HepG2 (cell line): ENCODE results near the gene SUSD3. TPM values are rescaled to one million over a fixed set of nuclear protein-coding genes. Genes with fewer than 3 reads are reported as not detected.

ENCODE experiments used
- ADNP ChIP-seq: sonication (generic); formaldehyde crosslinking; IDR thresholded peaks from 2 replicates; pipeline ENCODE4 v1.4.0; 2020; ENCODE audit warnings: missing genetic modification reagents
- GLI4 ChIP-seq: sonication (generic); formaldehyde crosslinking; IDR thresholded peaks from 2 replicates; pipeline ENCODE4 v1.5.1; 2020; ENCODE audit warnings: missing genetic modification reagents, mild to moderate bottlenecking, moderate library complexity, borderline replicate concordance
- HCFC1 ChIP-seq: fragments of 150-350 bp; IDR thresholded peaks from 2 replicates; pipeline ENCODE4 v1.6.1; 2014; ENCODE audit warnings: low read depth, low read length
- IKZF1 ChIP-seq: fragments of 450-650 bp; IDR thresholded peaks from 2 replicates; pipeline ENCODE4 v1.7.1; 2016
- IRX3 ChIP-seq: sonication (generic); formaldehyde crosslinking; IDR thresholded peaks from 2 replicates; pipeline ENCODE4 v1.8.1; 2023; ENCODE audit warnings: mild to moderate bottlenecking, low read depth, missing genetic modification reagents, borderline replicate concordance
- MED8 ChIP-seq: sonication (generic); formaldehyde crosslinking; IDR thresholded peaks from 2 replicates; pipeline ENCODE4 v1.8.1; 2023; ENCODE audit warnings: mild to moderate bottlenecking, missing genetic modification reagents; ENCODE audit not compliant: insufficient replicate concordance
- REXO4 ChIP-seq: sonication (generic); formaldehyde crosslinking; IDR thresholded peaks from 2 replicates; pipeline ENCODE4 v1.8.0; 2022; ENCODE audit warnings: missing genetic modification reagents, mild to moderate bottlenecking, borderline replicate concordance
- ZBTB7A ChIP-seq: sonication (generic); formaldehyde crosslinking; IDR thresholded peaks from 2 replicates; pipeline ENCODE4 v1.8.0; 2022; ENCODE audit warnings: mild to moderate bottlenecking, missing genetic modification reagents
- ZNF124 ChIP-seq: sonication (generic); formaldehyde crosslinking; IDR thresholded peaks from 2 replicates; pipeline ENCODE4 v1.4.0; 2020; ENCODE audit warnings: missing genetic modification reagents
- ZNF251 ChIP-seq: sonication (generic); formaldehyde crosslinking; IDR thresholded peaks from 2 replicates; pipeline ENCODE4 v1.9.0; 2021; ENCODE audit warnings: mild to moderate bottlenecking, missing genetic modification reagents
- ZNF256 ChIP-seq: sonication (generic); formaldehyde crosslinking; conservative IDR thresholded peaks from 2 replicates; pipeline ENCODE4 v1.4.0; 2020; ENCODE audit warnings: missing genetic modification reagents
- ZNF317 ChIP-seq: sonication (generic); formaldehyde crosslinking; IDR thresholded peaks from 2 replicates; pipeline ENCODE4 v1.5.0; 2020; ENCODE audit warnings: mild to moderate bottlenecking, missing genetic modification reagents
- ZNF549 ChIP-seq: sonication (generic); formaldehyde crosslinking; IDR thresholded peaks from 2 replicates; pipeline ENCODE4 v1.5.0; 2020; ENCODE audit warnings: missing genetic modification reagents
- ZNF577 ChIP-seq: sonication (generic); formaldehyde crosslinking; IDR thresholded peaks from 2 replicates; pipeline ENCODE4 v1.4.0; 2020; ENCODE audit warnings: mild to moderate bottlenecking, low read depth, missing genetic modification reagents, borderline replicate concordance
- ZNF614 ChIP-seq: IDR thresholded peaks from 2 replicates; pipeline ENCODE4 v1.6.1; 2018; ENCODE audit warnings: missing biosample characterization, missing genetic modification reagents, inconsistent platforms, borderline replicate concordance
- polyA plus RNA-seq, 8 experiments: library from polyadenylated mRNA; depleted of rRNA in 3 of 8; stranded (reverse) in 7 of 8; unstranded in 1 of 8; fragments of >200 nt; fragmentation: Illumina TruSeq in 4 of 8; extraction: Trizol in 4 of 8; gene quantifications; 2 replicates each; pipeline versions ENCODE4 v1.2.1 to v1.2.3, GENCODE V29; 2011 to 2016; ENCODE audit warnings: low read depth in 4 of 8, missing spikeins in 1 of 8, mixed read lengths in 1 of 8; ENCODE audit not compliant: insufficient read depth in 1 of 8
- total RNA-seq, 5 experiments: library from RNA; depleted of rRNA; stranded (reverse); fragments of >200 nt; fragmentation: Illumina TruSeq; extraction: Trizol; gene quantifications; 2 replicates each; pipeline ENCODE4 v1.2.3, GENCODE V29; 2016; ENCODE audit warnings: low read depth in 1 of 5
- TF ChIP-seq, protein P1 (sequence below): IDR thresholded peaks from 2 replicates; pipeline ENCODE4 v1.6.1; 2016; ENCODE audit warnings: low read depth, control low read depth
- TF ChIP-seq, protein P2 (sequence below): sonication (generic); formaldehyde crosslinking; IDR thresholded peaks from 2 replicates; pipeline ENCODE4 v1.8.0; 2022; ENCODE audit warnings: missing genetic modification reagents, mild to moderate bottlenecking, borderline replicate concordance
- TF ChIP-seq, protein P3 (sequence below): sonication (generic); formaldehyde crosslinking; IDR thresholded peaks from 2 replicates; pipeline ENCODE4 v1.5.0; 2020; ENCODE audit warnings: missing genetic modification reagents
- TF ChIP-seq, protein P4 (sequence below): IDR thresholded peaks from 2 replicates; pipeline ENCODE4 v1.6.1; 2016; ENCODE audit warnings: mild to moderate bottlenecking
- TF ChIP-seq, protein P5 (sequence below): sonication (generic); formaldehyde crosslinking; IDR thresholded peaks from 2 replicates; pipeline ENCODE4 v1.5.0; 2020; ENCODE audit warnings: mild to moderate bottlenecking, missing genetic modification reagents, moderate library complexity

The SUSD3 gene
- total and polyA plus RNA-seq, 2 of the 13 experiments (the other 11 are each of a cell fraction or from before 2014, with no cell fraction given), result 7.0 to 9.1 TPM

DNA sequence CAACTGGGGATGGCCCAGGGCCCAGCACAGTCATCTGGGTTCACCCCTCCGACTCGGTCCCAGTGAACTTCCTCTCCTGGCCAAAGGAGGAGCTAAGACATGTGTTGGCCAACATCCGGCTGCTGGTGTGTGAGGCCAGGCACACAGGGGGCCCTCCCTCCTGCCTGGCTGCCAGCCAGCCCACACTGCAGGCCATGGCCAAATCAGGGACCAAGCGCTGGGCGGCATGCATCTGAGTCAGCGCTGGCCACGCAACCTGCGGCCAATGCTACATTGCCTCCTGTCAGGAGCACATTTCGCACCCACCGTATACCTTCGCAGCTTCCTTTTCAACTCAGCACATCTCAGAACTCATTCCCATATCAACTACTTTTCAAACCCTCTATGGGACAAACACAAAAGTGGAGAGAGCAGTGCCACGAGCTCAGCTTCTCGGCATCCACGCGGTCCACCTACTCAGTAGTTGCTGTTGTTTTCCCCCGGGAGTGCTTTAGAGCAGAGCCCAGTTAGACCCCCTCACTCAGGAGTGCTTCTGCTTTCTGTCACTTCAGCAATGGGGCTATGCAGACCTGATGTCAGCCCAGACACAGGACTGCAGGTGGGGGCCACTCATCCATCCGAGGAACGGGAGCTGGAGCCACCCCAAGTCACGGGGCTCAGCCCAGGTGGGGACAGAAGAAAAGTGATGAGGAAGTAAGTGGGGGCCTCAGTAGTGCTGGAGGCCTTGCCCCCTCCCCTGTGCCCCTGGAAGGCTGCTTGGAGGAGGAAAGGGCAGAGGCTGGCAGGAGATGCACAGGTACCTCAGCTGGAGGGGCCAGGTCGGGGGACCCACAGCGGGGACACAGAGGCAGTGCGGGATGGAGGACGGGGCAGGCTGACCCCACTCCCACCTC is 61.7 kb downstream of the SUSD3 start (continued):
- TF ChIP-seq, protein P1, sequence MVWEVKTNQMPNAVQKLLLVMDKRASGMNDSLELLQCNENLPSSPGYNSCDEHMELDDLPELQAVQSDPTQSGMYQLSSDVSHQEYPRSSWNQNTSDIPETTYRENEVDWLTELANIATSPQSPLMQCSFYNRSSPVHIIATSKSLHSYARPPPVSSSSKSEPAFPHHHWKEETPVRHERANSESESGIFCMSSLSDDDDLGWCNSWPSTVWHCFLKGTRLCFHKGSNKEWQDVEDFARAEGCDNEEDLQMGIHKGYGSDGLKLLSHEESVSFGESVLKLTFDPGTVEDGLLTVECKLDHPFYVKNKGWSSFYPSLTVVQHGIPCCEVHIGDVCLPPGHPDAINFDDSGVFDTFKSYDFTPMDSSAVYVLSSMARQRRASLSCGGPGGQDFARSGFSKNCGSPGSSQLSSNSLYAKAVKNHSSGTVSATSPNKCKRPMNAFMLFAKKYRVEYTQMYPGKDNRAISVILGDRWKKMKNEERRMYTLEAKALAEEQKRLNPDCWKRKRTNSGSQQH (CRISPR knock-in tag), result no peak; the same call in 1 of the 2 replicates
- TF ChIP-seq, protein P2, sequence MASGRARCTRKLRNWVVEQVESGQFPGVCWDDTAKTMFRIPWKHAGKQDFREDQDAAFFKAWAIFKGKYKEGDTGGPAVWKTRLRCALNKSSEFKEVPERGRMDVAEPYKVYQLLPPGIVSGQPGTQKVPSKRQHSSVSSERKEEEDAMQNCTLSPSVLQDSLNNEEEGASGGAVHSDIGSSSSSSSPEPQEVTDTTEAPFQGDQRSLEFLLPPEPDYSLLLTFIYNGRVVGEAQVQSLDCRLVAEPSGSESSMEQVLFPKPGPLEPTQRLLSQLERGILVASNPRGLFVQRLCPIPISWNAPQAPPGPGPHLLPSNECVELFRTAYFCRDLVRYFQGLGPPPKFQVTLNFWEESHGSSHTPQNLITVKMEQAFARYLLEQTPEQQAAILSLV (CRISPR knock-in tag), result 0 out of 2 replicates have a peak, but pooled peaks have one; percentile 51
- TF ChIP-seq, protein P3, sequence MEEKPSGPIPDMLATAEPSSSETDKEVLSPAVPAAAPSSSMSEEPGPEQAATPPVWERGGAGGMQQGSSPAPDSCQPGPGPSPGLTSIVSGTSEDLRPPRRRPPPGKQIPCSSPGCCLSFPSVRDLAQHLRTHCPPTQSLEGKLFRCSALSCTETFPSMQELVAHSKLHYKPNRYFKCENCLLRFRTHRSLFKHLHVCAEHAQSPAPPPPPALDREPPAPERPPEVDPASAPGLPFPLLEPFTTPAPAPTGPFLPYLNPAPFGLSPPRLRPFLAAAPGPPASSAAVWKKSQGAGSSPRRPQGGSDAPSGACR (CRISPR knock-in tag), result 0 out of 2 replicates have a peak, but pooled peaks have one; percentile 80
- TF ChIP-seq MED8 (CRISPR knock-in tag) (peak; percentile 80), ZNF256 (CRISPR knock-in tag) (0 out of 2 replicates have a peak, but pooled peaks have one; percentile 3), IRX3 (CRISPR knock-in tag) (no peak), ZBTB7A (CRISPR knock-in tag) (no peak; the same call in 1 of the 2 replicates), ZNF577 (CRISPR knock-in tag) (no peak), IKZF1 (no peak), REXO4 (CRISPR knock-in tag) (no peak), ZNF549 (CRISPR knock-in tag) (no peak), GLI4 (CRISPR knock-in tag) (no peak), ZNF251 (CRISPR knock-in tag) (no peak), HCFC1 (peak; percentile 18; the same call in 1 of the 2 replicates), ZNF614 (CRISPR knock-in tag) (peak; percentile 97), ADNP (CRISPR knock-in tag) (no peak), ZNF317 (peak; percentile 89), ZNF124 (CRISPR knock-in tag) (peak; percentile 89; the same call in 1 of the 2 replicates)
- TF ChIP-seq, protein P4, sequence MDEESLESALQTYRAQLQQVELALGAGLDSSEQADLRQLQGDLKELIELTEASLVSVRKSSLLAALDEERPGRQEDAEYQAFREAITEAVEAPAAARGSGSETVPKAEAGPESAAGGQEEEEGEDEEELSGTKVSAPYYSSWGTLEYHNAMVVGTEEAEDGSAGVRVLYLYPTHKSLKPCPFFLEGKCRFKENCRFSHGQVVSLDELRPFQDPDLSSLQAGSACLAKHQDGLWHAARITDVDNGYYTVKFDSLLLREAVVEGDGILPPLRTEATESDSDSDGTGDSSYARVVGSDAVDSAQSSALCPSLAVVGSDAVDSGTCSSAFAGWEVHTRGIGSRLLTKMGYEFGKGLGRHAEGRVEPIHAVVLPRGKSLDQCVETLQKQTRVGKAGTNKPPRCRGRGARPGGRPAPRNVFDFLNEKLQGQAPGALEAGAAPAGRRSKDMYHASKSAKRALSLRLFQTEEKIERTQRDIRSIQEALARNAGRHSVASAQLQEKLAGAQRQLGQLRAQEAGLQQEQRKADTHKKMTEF (CRISPR knock-in tag), result peak; percentile 93
- TF ChIP-seq, protein P5, sequence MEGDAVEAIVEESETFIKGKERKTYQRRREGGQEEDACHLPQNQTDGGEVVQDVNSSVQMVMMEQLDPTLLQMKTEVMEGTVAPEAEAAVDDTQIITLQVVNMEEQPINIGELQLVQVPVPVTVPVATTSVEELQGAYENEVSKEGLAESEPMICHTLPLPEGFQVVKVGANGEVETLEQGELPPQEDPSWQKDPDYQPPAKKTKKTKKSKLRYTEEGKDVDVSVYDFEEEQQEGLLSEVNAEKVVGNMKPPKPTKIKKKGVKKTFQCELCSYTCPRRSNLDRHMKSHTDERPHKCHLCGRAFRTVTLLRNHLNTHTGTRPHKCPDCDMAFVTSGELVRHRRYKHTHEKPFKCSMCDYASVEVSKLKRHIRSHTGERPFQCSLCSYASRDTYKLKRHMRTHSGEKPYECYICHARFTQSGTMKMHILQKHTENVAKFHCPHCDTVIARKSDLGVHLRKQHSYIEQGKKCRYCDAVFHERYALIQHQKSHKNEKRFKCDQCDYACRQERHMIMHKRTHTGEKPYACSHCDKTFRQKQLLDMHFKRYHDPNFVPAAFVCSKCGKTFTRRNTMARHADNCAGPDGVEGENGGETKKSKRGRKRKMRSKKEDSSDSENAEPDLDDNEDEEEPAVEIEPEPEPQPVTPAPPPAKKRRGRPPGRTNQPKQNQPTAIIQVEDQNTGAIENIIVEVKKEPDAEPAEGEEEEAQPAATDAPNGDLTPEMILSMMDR, result peak; percentile 82
